GM21390 (cell line): ENCODE data around the gene DUS1L.

Experiments used
- ATAC-seq: cut with Tn5 transposase; IDR thresholded peaks from one replicate; pipeline ENCODE4 v1.9.1; 2021; ENCODE audit not compliant: unreplicated experiment

DUS1L gene

DNA sequence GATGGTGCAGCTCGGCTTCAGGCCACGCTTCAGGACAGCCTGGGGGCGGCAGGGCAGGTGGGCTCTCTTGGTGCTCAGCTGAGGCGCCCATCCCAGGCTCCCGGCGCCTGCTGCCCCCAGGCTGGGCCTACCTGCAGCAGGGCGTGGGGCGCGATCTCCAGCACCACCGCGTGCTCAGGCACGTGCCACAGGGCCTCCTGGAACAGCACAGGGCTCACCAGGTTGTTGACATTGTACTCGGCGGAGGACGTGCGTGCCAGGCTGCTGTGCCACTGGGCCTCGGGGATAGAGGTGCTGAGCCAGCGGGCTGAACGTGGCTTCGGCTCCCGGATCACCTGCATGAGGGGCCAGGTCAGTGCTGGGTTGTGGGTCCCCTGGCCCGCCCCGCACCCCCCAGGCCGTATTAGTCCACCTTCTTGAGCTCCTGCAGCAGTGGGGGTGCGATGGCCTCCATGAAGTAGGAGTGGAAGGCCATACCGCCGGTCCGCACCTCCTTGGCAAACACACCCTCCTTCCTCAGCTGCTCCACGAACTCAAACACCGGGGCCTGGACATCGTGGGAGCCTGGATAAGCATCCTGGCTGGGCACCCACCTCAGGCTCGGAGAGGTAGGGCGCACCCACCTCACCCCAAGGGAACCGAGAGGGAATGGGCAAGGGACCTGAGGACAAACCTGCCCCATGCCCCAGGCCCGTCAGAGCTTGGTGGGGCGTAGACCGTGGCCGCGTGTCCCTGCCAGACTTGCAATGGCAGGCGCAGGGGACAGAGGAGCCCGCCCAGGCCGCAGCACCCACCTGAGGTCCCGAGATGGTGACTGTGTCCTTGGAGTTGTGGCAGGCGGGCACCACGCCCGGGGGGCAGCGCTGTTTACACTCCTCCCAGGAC, 23.5 kb upstream of the DUS1L start:
- ATAC-seq, result no peak

GRCh38 chr17:82087961-82088837, 22.6 kb upstream of the DUS1L start:
- no peak for ATAC-seq

- ATAC-seq, result no peak
Observed at GRCh38 chr17:82086941-82087906, 21.6 kb upstream of the DUS1L start.

DNA sequence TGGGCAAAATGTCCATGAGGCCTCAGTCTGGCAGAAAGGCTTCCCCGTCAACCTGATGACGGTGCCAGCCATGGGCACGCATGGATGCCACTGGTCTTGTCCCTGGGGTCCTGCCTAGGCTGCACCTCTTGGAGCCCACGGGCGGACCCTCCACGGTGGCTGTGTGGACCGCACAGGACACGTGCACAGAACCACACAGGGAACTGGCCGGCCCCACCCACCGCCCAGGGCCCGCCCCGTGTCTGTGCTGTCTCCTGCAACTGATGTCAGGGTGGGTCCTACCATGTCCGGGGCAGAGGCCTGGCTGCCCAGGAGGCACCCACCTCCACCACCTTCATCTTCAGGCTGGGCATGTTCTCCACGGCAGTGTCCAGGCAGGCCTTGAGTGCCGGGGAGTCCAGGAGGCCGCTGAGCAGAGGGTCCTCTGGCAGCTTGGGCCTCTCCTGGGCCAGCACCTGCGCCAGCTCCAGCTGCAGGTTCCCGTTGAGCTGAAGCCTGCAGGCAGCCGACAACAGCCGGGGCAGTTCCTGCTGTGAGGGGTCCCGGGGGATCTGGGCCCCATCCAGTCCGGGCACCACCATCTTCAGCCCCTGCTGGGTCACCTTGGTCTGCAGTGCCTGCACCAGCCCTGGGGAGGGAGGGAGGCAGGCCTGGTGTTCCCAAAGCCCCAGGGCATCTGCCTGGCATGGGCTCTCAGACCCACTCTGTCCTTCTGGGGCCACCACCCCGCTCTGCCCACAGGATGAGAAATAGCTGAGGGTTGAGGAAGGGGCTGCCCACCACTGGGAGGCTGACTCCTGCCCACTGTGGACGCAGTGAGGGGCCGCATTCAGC, 20.5 kb upstream of the DUS1L start:
- no peak for ATAC-seq

DNA sequence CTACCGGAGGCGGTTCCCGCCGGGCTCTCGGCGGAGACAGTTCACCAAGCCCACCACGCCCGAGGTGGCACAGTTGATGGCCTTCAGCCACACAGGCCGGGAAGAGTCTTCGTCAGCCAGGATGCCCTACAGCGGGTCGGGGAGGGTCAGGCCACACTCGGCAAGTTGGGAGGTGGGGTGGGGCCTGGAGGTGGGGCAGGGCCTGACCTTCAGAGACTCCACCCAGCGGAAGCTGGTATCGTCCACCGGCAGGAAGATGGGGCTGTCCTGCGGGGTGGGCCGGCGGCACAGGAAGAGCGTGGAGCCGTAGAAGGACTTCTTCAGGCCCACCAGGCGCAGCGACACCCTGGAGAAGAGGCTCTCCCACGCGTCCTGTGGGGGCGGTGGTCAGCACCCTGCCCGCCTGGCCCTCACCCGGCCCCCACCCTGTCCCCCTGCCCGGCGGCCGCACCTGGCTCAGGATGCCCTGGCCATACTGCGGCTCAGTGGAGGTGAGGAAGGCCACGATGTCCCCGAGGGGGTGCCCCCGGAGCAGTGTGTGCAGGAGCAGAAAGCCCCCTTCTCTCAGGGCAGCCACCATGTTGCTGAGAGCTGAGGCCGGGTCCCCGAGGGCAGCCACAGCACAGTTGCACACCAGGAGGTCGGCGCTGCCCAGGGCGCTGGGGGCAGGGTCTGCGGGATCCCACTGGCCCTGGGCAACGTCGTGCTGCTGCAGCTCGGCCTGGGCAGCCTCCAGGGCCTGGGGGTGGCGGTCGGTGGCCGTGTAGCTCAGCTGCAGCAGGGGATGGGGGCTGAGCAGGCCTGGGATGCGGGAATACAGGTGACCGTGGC, 19.6 kb upstream of the DUS1L start:
- ATAC-seq, result no peak

GRCh38 chr17:82084373-82085030, 18.9 kb upstream of the DUS1L start:
- ATAC-seq, result no peak

DNA sequence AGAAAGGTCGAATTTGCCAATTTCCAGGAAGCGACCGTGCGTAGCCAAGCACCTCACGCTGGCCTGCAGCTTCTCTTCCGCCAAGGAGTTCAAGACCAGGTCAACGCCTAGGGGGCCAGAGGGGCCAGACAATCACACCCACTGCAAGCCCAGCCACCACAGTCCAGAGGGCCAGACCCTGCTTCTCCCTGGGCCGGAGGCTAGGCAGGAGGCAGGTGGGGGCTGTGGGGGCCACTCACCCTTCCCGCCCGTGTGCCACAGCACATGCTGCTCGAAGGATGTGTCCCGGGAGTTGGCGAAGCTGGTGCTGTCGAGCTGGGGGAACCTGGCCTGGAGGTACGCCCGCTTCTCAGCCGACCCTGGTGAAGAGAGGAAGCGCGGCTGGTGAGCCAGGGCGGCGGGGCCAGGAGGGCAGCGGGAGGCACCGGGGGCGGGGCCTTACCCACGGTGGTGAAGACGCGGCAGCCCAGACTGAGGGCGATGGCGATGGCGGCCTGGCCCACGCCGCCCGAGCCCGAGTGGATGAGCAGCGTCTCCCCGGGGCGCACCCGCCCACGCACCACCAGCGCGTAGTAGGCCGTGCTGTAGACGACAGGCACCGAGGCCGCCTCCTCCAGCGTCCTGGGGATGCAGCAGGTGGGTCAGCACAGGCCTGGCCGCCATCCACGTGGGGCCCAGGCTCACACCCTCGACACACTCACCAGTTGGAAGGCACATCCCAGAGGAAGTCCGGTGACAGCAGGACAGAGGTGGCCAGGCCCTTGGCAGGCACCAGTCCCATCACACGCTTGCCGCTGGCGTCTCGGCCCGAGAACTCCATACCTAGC, 18.1 kb upstream of the DUS1L start:
- no peak for ATAC-seq

DNA sequence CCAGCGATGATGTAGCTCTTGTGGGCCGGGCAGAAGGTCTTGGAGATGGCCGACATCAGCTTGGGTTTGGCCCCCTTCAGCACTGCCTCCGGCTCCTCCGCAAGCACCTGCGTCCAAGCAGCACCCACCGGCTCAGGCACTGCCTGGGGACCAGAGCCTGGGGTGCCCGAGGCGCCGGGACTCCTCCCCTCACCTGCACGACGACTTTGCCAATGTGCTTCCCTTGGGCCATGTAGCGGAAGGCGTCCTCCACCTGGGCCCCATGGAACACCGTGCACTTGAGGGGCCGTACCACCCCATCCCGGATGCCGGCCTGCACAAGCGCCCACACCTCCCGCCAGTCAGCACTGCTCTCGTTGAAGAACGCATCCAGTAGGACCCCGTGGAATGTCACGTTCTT, 17.4 kb upstream of the DUS1L start:
- ATAC-seq, result no peak

DNA sequence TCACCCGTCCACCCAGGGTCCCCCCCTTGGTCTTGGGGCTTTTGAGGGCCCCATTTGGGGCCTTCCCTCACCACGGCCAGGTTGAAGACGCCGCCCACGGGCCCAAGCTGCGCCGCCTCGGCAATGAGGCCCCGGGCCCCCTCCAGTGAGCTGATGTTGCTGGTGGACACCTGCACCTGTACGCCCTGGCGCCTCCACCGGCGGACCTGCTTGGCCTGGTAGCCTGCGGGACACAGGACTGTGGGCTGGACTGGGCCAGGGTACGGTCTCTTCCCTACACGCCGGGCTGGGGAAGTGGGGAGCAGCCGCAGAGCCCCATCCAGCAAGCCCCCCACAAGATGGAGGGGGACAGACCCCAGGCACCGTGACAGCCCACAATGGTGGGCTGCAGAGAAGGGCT, 16.9 kb upstream of the DUS1L start:
- ATAC-seq, result no peak

- no peak for ATAC-seq
Observed at GRCh38 chr17:82081966-82082365, 16.4 kb upstream of the DUS1L start.

- ATAC-seq, result no peak
Observed at GRCh38 chr17:82081546-82081945, 15.9 kb upstream of the DUS1L start.

GRCh38 chr17:82080789-82081464, 15.3 kb upstream of the DUS1L start:
- no peak for ATAC-seq

GRCh38 chr17:82080048-82080788, 14.6 kb upstream of the DUS1L start:
- no peak for ATAC-seq

GRCh38 chr17:82079001-82079677, 13.5 kb upstream of the DUS1L start:
- no peak for ATAC-seq

- ATAC-seq, result no peak
Observed at GRCh38 chr17:82078433-82078832, 12.8 kb upstream of the DUS1L start.
